Hepatocyte (in vitro differentiated cells): ENCODE results near the gene ACTG1. TPM values are rescaled to one million over a fixed set of nuclear protein-coding genes. Genes with fewer than 3 reads are reported as not detected.

ENCODE experiments used
- DNase-seq: peaks from one replicate; pipeline ENCODE4 v3.0.0-alpha.2; 2016; ENCODE audit warnings: low spot score
- H2AFZ ChIP-seq: fragments of 200-600 bp; sonication (generic); 2 replicates; pipeline ENCODE4 v1.6.0; 2016; ENCODE audit warnings: antibody characterized with exemption, mild to moderate bottlenecking
- H3K27ac ChIP-seq: fragments of 200-600 bp; sonication (generic); 2 replicates; pipeline ENCODE4 v1.5.1; 2016; ENCODE audit warnings: mild to moderate bottlenecking
- H3K27me3 ChIP-seq: fragments of 200-600 bp; sonication (generic); 2 replicates; pipeline ENCODE4 v1.6.1; 2016
- H3K36me3 ChIP-seq: fragments of 200-600 bp; sonication (generic); replicated peaks from 2 replicates; pipeline ENCODE4 v1.5.1; 2016; ENCODE audit warnings: low read depth; ENCODE audit not compliant: insufficient read depth
- H3K4me1 ChIP-seq: fragments of 200-600 bp; sonication (generic); 2 replicates; pipeline ENCODE4 v1.5.1; 2016; ENCODE audit warnings: mild to moderate bottlenecking, moderate library complexity; ENCODE audit not compliant: insufficient read depth
- H3K4me2 ChIP-seq: fragments of 200-600 bp; sonication (generic); 2 replicates; pipeline ENCODE4 v1.6.0; 2016
- H3K4me3 ChIP-seq: fragments of 200-600 bp; sonication (generic); 2 replicates; pipeline ENCODE4 v1.5.1; 2016; ENCODE audit warnings: mild to moderate bottlenecking
- H3K79me2 ChIP-seq: fragments of 200-600 bp; sonication (generic); 2 replicates; pipeline ENCODE4 v1.6.0; 2017; ENCODE audit warnings: mild to moderate bottlenecking
- H3K9me2 ChIP-seq: fragments of 200-600 bp; sonication (generic); replicated peaks from 2 replicates; pipeline ENCODE4 v1.6.0; 2017; ENCODE audit warnings: mild to moderate bottlenecking; ENCODE audit not compliant: insufficient read depth
- H3K9me3 ChIP-seq: fragments of 200-600 bp; sonication (generic); 2 replicates; pipeline ENCODE4 v1.5.1; 2016; ENCODE audit warnings: low read depth, mild to moderate bottlenecking
- H4K20me1 ChIP-seq: fragments of 200-600 bp; sonication (generic); 2 replicates; pipeline ENCODE4 v1.6.0; 2016; ENCODE audit warnings: mild to moderate bottlenecking; ENCODE audit not compliant: insufficient read depth, poor library complexity, severe bottlenecking
- CTCF ChIP-seq: fragments of 200-600 bp; sonication (generic); IDR thresholded peaks from 2 replicates; pipeline ENCODE4 v1.5.1; 2016; ENCODE audit warnings: antibody characterized with exemption, mild to moderate bottlenecking; ENCODE audit not compliant: poor library complexity
- EZH2 ChIP-seq: fragments of 200-600 bp; sonication (generic); IDR thresholded peaks from 2 replicates; pipeline ENCODE4 v1.6.1; 2016; ENCODE audit warnings: antibody characterized with exemption, mild to moderate bottlenecking, borderline replicate concordance
- EZH2phosphoT487 ChIP-seq: fragments of 200-600 bp; sonication (generic); IDR thresholded peaks from one replicate; pipeline ENCODE4 v1.6.1; 2018; ENCODE audit warnings: antibody characterized with exemption, mild to moderate bottlenecking, low read depth, moderate library complexity; ENCODE audit not compliant: unreplicated experiment, severe bottlenecking
- WGBS: methylation state at CpG from one replicate; pipeline ENCODE4 v1.1.6; 2016; ENCODE audit warnings: low lambda C conversion rate; ENCODE audit errors: missing lambda C conversion rate; 5-methylcytosine and 5-hydroxymethylcytosine counted together
- polyA plus RNA-seq: library from polyadenylated mRNA; unstranded; fragments of >200 nt; fragmentation: Nextera tagmentation; extraction: Ambion mirVana; gene quantifications from 2 replicates; pipeline ENCODE4 v1.2.1, GENCODE V29; 2016
- total RNA-seq: library from RNA; depleted of rRNA; stranded (reverse); fragments of >200 nt; gene quantifications from 2 replicates; pipeline ENCODE4 v1.2.3, GENCODE V29; 2014

Gene ACTG1
- total and polyA plus RNA-seq, 2 experiments from 2014 or later: 2,832 to 3,298 TPM

- no peaks in the 10 kb centered on the region for H3K9me3 ChIP-seq
- H3K4me2 ChIP-seq: peak overlapping the region; percentile 49
- no peak overlapping the region for H3K4me3 ChIP-seq
- H3K4me1 ChIP-seq: peaks cover 36% of the 10 kb centered on the region
- no peaks in the 10 kb centered on the region for H3K27me3 ChIP-seq
- no peaks in the 10 kb centered on the region for H3K9me2 ChIP-seq
- 70% methylated on average over 14 of the region's 14 CpGs for WGBS
- H3K79me2 ChIP-seq: peaks cover 4% of the 10 kb centered on the region
- TF ChIP-seq CTCF (no peak), EZH2 (no peak)
- H4K20me1 ChIP-seq: no peaks in the 10 kb centered on the region
- H3K36me3 ChIP-seq: no peaks in the 10 kb centered on the region
- no peak overlapping the region for H2AFZ ChIP-seq
- no peak for DNase-seq
- H3K27ac ChIP-seq: peak overlapping the region; percentile 45
Observed at GRCh38 chr17:81489998-81490992, 22.3 kb downstream of the ACTG1 start.

GRCh38 chr17:81489012-81489997 lies 23.3 kb downstream of the ACTG1 start:
- peaks cover 39% of the 10 kb centered on the region for H3K4me1 ChIP-seq
- DNase-seq: peak; percentile 41
- H2AFZ ChIP-seq: no peak overlapping the region
- no peaks in the 10 kb centered on the region for H3K9me2 ChIP-seq
- H4K20me1 ChIP-seq: no peaks in the 10 kb centered on the region
- peak overlapping the region; percentile 49 for H3K4me2 ChIP-seq
- TF ChIP-seq EZH2: no peak
- TF ChIP-seq CTCF: no peak
- TF ChIP-seq EZH2phosphoT487: no peak
- H3K36me3 ChIP-seq: no peaks in the 10 kb centered on the region
- no peaks in the 10 kb centered on the region for H3K27me3 ChIP-seq
- H3K79me2 ChIP-seq: peaks cover 4% of the 10 kb centered on the region
- H3K4me3 ChIP-seq: no peak overlapping the region
- 62% methylated on average over 22 of the region's 27 CpGs for WGBS
- H3K9me3 ChIP-seq: no peaks in the 10 kb centered on the region
- peak overlapping the region; percentile 45 for H3K27ac ChIP-seq

GRCh38 chr17:81488276-81488860 lies 24.2 kb downstream of the ACTG1 start:
- Histone ChIP-seq H4K20me1 (no peaks in the 10 kb centered on the region), H3K4me2 (peak overlapping the region; percentile 100), H3K79me2 (peaks cover 7% of the 10 kb centered on the region), H3K9me2 (no peaks in the 10 kb centered on the region), H2AFZ (peak overlapping the region; percentile 97), H3K36me3 (no peaks in the 10 kb centered on the region), H3K9me3 (no peaks in the 10 kb centered on the region), H3K27me3 (no peaks in the 10 kb centered on the region), H3K27ac (peak overlapping the region; percentile 83), H3K4me3 (peak overlapping the region; percentile 72), H3K4me1 (peaks cover 46% of the 10 kb centered on the region)
- 43% methylated on average over 36 of the region's 52 CpGs for WGBS
- DNase-seq: no peak
- TF ChIP-seq EZH2phosphoT487 (no peak), CTCF (no peak), EZH2 (no peak)
